Dedifferentiated amniotic fluid mesenchymal stem cell (primary cell): ENCODE data around the gene UTP20.
A peak's percentile ranks its signal among the peaks of the same experiment; 100 is the strongest.
"Not testable (repeated sequence)": the region's sequence is repeated elsewhere in the genome, so short reads cannot be mapped to it uniquely, and the experiment has no call there.

Experiments
- DNase-seq: peaks from one replicate; pipeline ENCODE4 v3.0.0-alpha.2; 2016; ENCODE audit errors: extremely low spot score

Gene UTP20

DNA sequence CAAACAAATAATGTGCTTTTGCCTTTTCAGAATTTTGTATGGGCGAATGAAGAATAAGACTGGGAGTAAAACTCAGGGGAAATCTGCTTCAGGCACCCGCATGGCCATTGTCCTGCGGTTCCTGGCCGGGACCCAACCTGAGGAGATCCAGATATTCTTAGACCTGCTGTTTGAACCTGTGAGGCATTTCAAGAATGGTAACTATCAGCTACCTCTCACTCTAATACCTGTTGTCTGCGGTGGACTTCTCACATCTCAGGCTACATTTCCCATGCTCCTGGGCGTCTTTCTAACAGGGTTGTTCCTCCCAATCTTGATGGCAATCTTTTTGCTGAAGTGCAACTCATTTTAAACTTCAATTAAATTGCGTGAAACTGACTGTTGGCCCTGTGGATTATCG is 47.1 kb downstream of the UTP20 start:
- DNase-seq: no peak

DNA sequence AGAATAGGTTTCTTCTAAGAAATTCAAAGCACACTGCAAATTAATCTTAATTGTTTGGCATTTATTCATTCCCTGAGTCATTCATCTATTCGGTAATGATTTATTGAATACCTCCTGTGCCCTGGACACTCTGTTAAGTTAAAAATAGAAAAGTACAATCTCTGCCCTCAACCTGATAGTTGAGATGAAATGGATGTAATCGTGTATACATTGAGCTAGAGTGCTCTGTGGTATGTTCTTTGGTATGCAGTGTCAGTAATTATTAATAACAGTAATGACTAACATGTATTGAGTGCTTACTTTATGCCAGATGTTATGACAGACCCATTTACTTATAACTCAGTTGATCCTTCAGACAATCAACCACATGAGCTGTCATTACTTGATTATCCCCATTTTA is 47.6 kb downstream of the UTP20 start:
- no peak for DNase-seq

DNA sequence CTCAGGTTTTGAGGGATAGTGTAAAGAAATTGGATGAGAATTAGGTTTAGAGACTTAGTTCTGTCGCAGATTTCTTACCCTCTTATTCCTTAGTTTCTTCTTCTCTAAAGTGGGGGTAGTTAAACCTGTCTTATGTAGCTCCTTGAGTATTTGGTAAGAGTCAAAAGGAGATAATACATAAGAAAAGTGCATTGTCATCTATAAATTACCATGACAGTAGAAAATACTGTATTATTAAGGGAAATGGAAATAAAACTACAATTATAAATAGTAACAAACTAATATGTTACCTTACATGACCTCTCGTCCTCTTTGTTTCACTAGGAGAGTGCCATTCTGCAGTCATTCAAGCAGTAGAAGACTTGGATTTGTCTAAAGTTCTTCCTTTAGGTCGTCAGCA is 49.0 kb downstream of the UTP20 start:
- DNase-seq: no peak

DNA sequence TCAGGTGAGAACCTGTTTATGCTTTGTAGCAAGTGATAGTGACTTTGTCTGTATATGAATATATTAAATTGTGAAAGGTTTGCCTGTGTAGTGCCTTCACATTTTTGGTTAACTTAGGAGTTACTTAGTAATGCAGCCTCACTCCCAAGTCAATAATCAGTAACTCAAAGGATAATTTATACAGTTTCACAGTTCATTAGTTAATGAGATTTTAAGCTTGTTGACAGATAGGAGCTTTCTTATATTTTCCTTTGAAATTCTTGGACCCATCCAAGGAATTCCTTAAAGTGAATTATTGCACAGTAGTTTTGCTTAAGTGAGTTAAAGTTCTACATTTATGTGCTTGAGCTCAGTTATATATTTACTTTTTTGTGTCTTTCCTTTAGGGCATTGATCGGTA is 50.7 kb downstream of the UTP20 start:
- DNase-seq: no peak

DNA sequence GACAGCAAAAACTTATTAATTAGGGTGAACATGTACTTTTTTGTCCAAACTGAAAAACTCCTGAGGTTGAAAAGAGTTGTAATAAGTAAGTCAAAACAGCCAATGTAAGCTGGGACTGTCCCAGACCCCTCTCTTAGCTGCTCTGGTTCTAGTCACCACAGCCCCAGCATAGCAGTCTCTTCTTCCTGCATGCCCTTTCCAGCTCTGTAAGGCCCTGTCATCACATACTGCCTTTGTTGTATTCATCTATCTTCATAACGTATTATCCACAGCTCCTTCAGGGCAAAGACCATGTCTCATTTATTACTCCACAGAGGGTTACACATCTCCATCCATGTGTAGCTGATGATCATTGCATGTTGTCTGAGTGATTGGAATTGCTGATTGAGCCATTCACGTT is 56.5 kb downstream of the UTP20 start:
- DNase-seq: no peak

DNA sequence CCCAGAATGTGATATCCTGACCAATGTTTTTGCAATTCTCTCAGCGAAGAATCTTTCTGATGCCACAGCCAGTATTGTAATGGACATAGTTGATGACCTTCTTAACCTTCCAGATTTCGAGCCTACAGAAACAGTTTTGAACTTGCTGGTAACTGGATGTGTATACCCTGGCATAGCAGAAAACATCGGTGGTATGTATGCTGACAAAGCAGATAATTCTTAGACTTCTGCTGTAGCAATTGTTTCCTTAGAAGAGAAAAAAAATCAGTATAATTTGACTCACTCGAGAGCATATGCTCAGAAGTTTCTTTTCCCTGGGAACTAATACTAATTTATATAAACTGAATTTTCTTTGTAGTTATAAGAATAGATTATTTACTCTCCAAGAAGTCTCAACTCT is 58.2 kb downstream of the UTP20 start:
- no peak for DNase-seq

DNA sequence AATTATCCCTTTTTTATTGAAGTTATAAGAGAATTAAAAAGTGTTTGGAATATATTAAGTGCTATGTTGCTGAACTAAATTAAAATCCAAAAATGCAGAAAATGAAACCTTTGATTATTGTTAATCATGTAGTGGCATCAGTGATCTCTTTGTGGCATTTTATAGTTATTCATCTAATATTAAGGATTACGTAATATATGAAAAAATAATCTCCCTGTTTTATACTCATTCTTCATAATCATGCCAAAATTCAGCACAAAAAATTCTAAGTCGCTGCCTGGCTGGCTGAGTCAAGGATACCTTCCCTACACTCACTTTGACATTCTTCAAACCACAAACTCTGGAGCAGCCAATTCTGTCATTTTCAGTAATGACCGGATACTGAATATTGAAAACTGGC is 64.0 kb downstream of the UTP20 start:
- DNase-seq: no peak

DNA sequence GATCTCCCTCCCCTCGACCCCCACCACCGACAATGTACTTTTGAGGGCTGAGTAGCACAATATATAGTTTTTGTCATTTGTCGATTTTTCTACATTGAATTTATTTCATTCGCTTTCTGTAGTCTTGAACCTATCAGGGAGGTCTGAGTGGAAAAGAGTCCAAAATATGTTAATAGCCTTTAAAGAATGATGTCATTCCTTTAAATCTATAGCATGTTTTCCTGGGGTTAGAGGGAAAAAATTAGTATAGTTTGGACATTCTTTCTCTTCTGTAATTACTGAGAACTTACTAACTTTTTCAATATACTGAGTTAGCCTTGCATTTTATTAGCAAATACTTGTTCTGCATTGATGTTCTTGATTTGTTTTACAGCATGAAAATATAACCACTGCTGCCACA is 71.8 kb downstream of the UTP20 start:
- DNase-seq: no peak

DNA sequence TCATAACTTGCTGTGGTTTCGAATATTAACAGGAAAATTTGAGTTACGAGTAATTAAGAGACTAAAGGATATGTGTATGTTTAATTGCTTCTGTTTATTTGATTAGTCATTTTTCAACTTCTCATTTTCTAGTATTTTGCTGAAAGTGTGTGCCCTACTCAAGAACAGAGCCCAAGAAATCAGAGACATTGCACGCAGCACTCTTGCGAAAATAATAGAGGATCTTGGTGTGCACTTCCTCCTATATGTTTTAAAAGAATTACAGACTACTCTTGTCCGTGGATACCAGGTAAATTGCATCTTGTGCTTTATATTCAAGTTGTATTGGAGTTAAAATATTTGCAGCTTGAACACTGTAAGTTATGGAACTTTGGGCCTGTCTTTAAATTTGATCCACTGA is 76.9 kb downstream of the UTP20 start:
- no peak for DNase-seq

DNA sequence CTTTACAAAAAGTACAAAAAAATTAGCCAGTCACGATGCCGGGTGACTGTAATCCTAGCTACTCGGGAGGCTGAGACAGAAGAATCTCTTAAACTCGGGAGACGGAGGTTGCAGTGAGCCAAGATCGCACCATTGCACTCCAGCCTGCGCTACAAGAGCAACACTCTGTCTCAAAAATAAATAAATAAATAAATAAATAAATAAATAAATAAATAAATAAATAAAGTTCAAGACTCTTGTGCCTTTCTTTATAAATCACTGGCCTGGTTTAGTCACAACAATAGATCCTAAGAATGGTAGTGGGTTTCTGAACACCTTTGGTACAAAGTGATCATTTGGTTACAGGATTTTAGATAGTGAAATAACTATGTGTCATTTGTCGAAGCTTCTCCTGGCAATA is 81.5 kb downstream of the UTP20 start:
- no peak for DNase-seq

DNA sequence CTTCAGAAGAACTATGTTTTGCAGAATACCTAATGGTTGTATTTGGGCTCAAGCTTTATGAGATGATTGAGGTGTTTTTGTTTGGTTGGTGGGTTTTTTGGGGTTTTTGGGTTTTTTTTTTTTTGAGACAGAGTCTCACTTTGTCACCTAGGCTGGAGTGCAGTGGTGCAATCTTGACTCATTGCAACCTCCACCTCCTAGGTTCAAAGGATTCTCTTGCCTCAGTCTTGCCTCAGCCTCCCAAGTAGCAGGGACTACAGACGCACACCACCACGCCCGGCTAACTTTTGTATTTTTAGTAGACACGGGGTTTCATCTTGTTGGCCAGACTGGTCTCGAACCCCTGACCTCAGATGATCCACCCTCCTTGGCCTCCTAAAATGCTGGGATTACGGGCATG is 88.1 kb downstream of the UTP20 start:
- DNase-seq: no peak

DNA sequence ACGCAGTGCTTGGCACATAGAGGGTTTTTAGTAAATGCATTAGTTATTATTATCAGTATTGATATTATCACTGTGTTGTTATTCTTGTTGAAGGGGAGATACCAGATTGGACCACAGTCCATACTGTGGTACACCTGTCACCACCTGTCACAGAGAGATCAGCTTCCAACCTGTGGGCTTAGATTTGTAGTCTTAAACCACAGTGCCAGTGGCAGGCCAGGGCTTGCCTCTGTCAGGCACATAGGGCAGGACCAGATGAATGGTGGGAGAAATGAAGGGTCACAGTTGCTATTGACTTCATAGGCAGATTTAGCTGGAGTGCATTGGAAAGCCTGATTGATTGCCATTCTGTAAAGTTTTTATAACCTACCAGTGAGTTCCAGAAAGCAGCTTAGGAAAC is 92.5 kb downstream of the UTP20 start:
- no peak for DNase-seq

DNA sequence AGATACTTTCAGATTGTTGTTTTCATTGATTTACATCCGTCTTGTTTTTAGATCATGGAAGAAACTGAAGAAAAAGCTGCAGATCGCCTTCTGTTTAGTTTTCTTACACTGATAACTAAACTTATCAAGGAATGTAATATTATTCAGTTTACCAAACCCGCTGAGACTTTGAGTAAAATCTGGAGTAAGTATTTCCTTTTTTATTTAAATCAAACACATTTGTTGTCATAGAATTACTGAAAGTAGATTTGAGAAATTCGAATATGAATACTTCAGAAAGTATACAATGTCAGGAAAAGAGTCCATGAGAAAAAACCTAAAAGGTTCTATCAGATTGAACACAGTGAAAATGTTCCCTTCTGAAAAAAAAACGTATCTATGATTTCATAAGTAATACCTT is 95.7 kb downstream of the UTP20 start:
- no peak for DNase-seq

DNA sequence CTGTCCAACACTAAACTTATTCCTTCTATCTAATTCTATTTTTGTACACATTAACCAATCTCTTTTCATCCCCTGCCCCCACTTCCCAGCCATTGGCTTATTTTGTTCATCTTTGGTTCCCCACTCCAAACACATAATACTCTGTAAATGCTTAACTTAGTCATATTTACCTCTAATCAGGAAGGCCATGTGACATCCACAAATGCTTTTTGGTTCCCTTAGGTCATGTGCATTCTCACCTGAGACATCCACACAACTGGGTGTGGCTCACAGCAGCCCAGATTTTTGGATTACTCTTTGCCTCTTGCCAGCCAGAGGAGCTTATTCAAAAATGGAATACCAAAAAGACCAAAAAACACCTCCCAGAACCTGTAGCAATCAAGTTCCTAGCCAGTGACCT is 99.2 kb downstream of the UTP20 start:
- DNase-seq: no peak

DNA sequence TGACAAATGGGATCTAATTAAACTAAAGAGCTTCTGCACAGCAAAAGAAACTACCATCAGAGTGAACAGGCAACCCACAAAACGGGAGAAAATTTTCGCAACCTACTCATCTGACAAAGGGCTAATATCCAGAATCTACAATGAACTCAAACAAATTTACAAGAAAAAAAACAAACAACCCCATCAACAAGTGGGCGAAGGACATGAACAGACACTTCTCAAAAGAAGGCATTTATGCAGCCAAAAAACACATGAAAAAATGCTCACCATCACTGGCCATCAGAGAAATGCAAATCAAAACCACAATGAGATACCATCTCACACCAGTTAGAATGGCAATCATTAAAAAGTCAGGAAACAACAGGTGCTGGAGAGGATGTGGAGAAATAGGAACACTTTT is 111.3 kb downstream of the UTP20 start:
- DNase-seq: not testable (repeated sequence)

DNA sequence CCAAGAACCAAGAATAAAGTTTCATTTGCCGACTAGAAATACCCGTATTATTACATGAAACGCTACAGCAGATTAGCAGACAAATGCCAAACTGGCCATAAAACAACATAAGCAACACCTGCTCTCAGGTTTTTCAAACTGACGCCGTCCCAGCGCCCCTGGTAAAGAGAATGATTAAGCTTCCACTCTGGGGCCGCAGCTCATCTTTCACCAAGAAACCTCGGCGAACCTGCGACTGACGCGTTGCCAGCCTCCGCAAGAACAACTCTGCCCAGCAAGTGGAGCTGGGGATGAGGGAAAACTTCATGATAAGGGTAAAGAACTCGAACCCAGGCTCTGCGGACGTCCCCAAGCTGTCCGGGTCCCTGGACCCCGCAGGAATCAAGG is 127.1 kb downstream of the UTP20 start:
- DNase-seq: peak; percentile 42

DNA sequence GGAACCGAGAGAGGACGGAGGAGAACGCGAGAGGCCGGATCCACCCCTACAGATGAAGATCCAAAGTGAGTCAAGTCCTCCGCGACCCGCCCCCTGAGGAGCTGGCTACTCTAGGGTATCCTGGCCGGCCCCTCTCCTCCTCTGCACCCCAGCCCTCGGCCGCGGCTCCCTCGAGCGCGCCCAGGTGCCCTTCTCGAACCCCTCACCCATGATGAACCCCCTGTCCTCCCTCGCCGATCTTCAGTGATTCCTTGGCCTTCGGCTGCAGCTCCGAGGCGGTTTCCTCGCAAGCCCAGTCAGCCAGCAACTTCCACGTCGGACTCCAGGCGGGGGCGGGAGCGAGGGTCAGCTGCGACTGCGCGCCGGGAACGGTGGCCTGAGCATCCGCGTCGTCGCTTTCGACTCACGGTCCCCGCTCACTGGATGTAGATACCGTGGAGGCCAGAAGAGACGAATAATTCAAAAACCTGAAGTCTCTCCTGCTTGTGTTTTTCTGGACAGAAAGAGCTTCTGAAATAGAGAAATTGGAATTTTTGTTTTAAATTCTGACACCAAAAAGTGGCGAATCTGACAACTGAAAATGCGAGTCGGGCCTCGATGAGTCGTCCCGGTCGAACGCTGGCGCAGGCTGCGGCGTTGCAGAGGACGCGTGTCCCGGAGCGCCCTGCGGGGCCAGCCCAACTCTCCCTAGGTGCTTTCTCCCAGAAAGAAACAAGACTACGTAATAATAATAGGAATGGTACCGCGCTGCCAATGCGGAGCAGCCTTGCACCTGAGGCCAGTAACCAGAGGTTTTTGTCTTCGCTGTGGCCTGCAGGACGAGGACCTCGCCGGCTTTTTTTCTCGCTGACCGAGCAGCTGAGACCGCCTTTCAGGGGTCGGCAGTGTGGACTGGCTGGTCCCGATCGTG is 127.8 kb downstream of the UTP20 start, which contains the start of gene ARL1:
Gene ARL1, minus strand, starts transcription at position 337 of the 910 bp plus-strand sequence. Its CDS starts 127 bp downstream, at position 210.
- DNase-seq: peak; percentile 88

DNA sequence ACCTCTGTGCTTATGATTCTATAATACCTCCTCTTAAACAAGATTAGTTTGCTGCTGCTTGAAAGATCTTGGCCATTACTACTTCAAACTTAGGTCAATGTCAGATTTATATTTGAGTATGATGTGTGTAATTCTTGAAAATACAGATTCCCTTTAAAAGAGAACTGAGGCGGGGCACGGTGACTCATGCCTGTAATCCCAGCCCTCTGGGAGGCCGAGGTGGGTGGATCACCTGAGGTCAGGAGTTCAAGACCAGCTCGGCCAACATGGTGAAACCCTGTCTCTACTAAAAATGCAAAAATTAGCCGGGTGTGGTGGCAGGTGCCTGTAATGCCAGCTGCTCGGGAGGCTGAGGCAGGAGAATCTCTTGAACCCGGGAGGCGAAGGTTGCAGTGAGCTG is 130.3 kb downstream of the UTP20 start:
- not testable (repeated sequence) for DNase-seq

DNA sequence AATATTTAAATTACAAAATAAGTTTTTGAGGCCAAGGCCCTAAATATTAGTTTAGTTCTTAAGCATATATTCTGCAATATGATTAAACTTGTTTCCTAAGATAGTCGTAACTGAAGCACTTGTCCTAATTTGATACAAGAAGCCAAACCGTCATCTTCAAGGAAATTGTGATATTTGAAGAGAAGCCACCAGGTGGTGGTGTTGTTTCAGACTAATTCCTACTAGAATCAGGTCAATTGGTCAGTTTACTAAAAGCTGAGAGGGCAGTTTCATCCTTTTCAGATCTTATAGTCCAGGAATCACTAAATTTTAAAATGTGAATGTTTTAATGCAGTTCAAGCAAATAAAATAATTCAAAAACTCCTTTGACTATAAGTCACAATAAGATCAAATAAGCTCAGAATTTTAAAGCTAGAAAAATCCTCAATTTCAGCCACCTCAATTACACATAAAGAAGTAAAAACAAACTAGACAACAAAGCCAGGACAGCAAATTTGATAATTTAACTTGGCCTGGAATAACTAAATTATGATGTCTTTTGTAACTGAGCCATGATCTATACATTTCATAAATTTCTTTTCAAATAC is 134.7 kb downstream of the UTP20 start:
- peak; percentile 72 for DNase-seq

DNA sequence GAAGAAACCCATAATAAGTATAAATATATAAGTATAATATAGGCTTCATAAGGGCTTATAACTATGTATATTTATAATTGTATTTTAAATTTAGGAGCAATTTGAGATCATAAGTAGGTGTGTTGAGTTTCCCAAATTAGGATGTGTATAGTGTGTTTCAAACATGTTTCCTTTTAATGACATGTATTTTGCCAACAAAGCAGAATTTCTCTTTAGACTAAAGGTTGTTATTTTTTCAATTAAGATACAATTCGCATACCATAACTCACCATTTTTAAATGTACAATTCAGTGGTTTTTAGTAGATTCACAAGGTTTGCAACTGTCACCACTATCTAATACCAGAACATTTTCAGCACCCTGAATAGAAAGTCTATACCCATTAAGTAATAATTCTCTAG is 135.3 kb downstream of the UTP20 start:
- no peak for DNase-seq

DNA sequence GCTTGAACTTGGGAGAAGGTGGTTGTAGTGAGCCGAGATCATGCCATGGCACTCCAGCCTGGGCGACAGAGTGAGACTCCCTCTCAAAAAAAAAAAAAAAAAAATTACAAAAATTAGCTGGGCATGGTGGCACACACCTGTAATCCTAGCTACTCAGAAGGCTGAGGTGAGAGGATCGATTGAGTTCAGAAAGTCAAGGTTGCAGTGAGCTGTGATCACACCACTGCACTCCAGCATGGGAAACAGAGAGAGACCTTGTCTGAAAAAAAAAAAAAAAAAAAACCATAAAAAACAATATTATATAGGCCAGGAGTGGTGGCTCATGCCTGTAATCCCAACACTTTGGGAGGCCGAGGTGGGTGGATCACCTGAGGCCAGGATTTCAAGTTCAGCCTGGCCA is 142.2 kb downstream of the UTP20 start:
- not testable (repeated sequence) for DNase-seq

DNA sequence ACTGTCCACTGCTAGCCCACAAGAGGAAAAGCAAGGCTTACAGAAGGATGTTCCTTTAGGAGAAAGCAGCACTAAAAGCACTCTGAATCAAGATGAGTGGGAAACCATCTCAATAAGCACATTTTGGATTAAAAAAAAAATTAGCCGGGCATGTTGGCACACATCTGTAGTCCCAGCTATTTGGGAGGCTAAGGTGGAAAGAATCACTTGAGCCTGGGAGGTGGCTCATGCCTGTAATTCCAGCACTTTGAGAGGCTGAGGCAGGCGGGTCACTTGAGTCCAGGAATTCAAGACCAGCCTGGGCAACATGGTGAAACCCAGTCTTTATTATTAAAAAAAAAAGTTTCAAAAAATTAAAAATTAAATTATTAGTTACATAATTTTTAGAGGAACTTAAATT is 144.7 kb downstream of the UTP20 start:
- no peak for DNase-seq

DNA sequence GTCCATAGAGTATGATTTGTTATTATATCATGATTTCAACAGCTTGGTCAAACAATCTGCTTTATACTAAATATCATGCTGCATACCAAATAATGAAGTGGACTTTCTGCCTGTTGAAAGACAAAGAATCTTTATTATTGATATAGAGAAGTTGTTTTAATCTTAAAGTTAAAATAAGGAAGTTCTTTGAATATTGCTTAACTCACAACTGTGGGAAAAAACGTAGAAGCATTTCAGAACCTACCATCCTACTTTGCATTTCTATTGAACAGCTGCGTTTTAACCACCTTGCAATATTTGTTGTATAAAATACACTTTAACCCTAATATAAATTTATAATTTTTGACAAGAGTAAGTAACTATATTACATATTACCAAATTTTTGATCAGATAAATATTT is 150.6 kb downstream of the UTP20 start:
- no peak for DNase-seq
